Mucosa of gallbladder (tissue), 1 donor: Measurements from ENCODE around the gene P2RY2. TPM values are rescaled to one million over a fixed set of nuclear protein-coding genes. Genes with fewer than 3 reads are reported as not detected.
A peak's percentile ranks its signal among the peaks of the same experiment; 100 is the strongest.

Experiments
- DNase-seq: peaks from one replicate; pipeline ENCODE4 v3.0.0-alpha.2; 2020; ENCODE audit warnings: low spot score
- total RNA-seq: library from RNA; stranded (reverse); gene quantifications from one replicate; pipeline ENCODE4 v1.2.1, GENCODE V29; 2021
- donor health status: DM: no; HTN: no; CAD: no.

P2RY2 gene
- 12.6 TPM for total RNA-seq

DNA sequence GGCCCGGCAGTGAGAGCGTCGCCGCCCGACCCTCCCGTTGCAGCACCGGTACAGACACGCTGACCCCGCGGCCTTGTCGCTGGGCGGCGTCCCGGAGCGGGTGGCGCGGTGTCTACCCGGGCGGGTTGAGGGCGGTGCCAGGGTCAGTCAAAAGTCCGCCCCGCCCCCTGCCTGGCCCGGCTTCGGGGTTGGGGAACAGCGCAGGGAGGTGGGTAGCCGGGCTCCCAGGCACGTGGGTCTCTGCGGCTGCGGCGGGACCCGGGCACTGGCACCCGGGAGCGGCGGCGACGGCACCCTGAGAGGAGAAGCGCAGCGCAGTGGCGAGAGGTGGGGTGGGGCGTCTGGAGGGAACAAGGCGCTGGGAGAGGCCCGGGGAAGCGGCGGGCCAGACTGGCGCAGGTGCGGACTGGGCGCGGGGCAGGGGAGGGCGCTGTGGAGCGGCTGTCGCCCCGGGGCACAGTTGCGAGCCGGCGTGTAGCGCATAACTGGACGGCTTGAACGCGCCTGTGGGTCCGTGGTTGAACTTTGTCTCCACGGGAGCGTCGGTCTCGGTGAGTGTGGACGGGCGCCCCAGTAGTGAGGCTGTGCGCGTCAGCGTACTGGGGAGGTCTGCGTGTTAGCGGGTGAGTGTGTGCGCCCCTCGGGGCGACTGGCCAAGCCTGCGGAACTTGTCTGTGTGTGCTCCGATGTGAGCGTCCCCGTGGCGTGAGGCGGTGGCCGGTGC is at the start of gene P2RY2:
Gene P2RY2, plus strand, starts transcription at position 176 of the 724 bp plus-strand sequence. CDS start 15,879 bp downstream, outside the sequence.
- DNase-seq = peak; percentile 64

DNA sequence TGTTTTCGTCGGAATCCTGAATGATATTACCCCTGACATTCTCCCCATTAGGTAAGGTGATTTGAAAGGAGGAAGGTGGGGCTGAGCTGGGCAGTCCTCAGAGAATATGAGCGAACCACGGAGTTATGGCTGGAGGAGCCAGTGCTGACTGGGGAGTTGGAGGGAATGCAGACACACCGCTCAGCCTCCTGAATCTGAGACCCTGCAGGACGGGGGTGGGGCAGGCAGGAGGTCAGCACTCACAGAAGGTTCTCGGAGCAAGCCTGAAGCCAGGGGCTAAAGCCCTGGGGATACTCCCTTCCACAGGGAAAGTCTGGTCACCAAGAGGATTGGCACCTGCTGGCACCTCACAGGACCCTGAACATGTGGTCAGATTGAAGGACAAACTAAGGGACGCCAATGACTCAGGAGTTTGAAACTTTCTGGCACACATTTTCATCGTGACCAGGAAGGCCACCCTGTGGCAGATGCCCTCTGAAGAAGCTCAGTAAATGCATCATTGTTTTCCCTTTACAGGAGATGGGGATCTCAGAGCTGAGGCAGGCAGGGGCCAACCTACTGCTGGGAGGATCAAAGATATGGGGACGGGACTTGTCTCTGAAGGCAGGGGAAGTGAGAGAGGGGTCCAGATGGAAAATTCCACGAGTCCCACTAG is 49.0 kb upstream of the P2RY2 start:
- no peak for DNase-seq

DNA sequence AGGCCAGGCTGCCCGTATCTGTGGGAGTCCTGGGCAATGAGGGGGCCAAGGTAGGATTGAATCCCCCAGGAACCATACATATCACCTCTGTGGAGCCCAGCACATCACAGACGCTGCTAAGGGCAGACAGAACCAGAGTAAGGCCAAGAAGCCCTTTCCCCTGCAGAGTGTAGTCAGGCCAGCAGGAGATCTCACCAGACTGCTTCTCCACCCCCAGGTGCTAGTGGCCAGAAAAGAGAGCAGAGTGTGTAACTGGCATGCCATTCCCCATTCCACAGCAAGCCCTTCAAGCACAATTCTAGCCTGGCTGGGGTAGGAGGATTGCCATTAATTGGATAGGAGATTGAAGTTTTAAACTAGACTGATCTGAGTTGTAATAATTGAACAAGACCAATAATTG is 47.9 kb upstream of the P2RY2 start:
- no peak for DNase-seq

DNA sequence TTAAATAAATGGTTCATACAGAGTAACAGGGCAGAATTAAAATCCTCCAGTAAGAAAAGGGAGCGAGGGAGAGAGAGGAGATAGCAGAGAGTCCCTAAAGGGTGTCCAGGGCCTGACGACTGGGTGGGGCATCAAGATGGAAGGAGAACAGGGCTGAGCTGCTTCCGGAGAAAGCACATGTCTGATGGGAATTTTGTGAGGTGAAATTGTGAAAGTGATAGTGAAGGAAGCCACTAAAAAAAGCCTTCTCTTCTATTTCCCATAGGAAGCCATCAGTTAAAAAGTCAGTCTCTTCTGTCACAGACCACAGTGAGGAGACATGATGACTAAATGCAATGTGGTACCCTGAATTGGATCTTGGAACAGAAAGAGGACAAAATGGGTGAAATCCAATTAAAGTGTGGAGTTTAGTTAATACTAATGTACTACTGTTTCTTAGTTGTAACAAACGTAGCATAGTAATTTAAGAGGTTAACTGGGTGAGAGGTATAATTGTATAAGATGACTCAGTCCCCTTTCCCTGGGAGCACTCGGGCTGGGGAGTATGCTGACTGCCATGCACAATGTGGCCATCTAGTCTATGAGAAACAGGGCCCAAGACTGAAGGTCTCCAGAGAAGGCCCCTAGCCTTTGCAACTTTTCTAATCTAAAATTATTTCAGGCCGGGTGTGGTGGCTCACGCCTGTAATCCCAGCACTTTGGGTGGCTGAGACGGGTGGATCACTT is 46.5 kb upstream of the P2RY2 start:
- DNase-seq = no peak

DNA sequence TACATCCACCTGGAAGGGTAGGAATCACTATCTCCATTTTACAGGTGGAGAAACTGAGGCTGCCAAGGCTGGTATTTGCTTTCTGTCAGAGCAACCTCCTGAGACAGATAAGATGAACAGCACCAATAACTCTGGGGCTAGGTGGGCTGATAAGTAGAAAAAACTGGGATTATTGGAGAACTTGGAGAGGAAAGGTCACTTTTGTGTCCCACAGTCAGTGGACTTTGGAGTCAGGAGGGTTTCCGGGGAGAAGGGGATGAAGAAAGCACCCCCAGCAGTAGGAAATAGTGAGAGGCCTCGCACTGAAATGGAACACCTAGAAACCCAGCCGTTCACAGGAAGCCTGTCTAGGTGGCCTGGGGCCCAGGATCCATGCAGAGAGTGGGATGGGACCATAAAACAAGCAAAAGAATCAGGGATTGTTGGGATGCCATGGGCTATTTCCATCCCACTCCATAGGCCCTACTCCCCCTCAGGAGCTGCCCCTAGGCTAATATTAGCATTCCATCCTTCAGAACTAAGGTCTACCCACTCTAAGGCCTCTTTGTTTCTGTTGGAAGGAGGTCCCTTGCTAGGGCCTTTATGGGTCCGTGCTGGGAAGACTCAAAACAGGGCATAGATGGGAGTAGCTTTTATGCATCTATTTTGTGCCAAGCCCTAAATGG is 45.0 kb upstream of the P2RY2 start:
- DNase-seq = no peak

DNA sequence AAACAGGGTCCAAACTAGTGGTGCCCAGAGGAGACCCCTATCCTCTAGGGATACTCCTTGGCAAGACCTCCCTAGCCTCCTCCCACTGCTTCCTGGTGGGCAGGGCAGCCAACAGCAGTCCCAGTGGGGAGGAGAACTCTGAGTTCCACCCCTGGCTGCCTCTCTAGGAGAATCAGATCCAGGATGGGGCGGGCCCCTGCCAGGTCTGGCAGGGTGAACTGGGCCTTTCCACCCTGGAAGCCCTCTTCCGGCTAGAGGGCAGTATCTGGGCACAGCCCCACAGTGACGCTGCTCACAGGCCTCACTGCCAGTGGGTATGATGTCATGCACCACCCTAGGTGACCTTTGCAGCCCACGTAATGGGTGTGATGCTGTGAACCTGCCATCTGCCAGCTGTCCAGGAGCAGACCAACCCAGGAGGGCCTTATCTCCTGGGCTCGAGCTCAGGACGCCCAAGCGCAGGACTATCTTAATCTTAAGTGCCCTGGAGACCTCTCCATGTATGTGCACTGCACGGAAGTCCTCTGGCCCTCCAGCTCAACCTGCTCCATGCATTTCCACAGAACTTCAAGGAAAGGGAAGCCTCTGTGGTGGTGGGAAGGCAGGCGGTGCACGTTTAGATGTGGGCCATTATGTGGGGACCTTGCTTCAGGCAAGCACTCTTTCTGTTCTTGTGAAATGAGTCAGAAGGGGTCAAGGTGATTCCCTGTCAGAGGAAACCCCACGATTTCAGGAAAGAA is 44.2 kb upstream of the P2RY2 start:
- DNase-seq = no peak

DNA sequence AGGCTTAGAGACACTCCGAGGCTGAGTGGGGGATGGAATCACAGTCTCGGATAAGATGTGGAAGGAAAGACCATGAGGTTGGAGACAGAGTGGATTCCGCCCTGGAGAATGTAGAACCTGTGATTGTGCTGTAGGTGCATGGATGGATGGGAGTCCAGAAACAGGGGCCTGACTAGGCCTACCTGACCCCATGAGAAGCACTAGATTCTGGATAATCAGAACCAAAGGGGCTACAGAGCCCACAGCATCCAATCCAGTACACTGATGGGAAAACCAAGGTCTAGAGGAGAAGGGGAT is 43.6 kb upstream of the P2RY2 start:
- no peak for DNase-seq

DNA sequence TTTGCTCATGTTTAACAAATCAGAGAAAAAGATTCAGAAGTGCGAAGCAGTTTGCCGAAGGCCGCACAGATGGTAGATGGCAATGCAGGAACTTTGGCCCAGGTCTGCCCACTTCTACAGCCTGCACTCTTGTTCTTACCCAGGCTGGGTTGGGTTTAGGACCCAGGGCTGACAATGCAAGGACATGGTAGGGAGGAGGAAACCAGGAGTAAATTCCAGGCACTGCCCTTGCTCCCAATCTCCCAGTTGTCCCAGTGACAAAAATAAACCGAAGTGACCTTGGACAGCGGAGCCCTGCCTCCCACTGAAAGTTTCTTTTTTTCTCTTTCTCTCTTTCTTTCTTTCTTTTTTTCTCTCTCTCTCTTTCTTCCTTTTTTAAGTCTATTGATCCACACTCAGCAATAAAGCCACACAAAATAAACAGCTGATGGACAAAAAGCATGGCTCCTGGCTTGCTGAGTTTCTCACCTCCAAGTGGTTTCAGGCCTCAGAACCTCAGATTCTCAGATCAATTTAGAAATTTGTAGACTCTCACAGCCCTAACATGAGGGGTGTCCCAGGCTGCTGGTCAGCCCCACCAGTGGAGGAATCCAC is 42.4 kb upstream of the P2RY2 start:
- DNase-seq = no peak

DNA sequence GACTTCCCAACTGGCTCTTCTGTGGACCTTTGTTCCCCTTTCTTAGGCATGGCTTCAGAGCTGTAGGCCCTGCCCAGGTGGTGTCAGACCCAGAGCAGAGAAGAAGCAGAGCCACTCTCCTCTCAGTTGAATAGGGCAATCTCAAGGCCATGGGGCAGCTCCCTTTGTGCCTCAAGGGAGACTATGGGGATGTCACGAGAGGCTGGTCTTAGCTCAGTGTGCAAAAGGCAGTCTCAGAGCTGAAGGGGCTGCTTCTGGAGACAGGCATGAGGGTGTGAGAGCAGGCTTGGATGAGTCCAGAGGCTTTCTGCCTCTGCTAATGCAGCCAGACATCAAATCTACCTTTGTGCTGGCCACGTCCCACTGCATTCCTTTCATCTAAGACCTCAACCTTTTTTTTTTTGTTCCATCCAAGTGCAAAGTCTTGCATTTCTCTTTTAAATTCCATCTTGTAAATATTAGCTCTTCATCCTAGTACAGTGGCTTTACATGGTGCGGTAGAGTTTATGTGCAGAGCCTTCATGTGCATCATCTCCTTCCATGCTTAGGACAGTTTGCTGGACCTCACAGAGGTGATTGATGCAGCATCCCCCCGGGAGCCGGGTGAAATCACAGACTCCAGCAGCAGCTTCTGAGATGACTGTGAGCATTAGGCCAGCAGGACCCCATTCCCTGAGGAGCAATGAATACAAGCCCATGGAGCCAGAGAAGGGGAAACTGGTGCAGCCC is 41.8 kb upstream of the P2RY2 start:
- no peak for DNase-seq

DNA sequence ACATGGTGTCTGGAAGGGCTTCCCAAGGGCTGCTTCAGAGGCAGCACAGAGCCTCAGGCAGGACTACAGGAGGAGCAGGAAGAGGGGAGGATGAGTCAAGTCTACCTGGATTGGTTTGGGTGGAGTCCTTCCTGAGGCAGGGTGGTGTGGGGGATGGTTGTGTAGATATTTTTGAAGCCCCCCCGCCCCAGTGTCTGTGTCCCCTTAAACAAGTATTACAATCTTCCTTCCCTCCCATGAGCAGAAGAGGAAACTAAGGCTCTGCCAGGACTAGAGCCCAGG is 41.3 kb upstream of the P2RY2 start:
- no peak for DNase-seq

DNA sequence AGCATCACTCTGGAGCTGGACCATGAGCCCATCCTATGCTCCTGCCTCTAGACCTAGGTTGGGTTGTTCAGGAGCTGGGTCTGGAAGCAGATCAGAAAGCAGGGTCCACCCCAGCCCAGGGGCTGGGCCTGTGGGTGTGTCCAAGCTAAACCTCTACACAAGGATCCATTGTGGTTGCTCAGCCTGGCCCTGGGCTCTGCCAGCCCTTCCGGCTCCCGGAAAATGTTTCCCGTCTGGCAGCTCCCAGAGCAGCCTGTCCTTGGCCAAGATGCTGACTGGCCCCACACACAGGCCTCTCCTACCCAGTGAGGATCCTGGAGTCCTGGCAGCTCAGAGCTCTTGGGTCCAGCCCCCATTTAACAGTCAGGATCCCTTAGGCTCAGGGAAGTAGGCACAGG is 40.7 kb upstream of the P2RY2 start:
- DNase-seq = no peak

DNA sequence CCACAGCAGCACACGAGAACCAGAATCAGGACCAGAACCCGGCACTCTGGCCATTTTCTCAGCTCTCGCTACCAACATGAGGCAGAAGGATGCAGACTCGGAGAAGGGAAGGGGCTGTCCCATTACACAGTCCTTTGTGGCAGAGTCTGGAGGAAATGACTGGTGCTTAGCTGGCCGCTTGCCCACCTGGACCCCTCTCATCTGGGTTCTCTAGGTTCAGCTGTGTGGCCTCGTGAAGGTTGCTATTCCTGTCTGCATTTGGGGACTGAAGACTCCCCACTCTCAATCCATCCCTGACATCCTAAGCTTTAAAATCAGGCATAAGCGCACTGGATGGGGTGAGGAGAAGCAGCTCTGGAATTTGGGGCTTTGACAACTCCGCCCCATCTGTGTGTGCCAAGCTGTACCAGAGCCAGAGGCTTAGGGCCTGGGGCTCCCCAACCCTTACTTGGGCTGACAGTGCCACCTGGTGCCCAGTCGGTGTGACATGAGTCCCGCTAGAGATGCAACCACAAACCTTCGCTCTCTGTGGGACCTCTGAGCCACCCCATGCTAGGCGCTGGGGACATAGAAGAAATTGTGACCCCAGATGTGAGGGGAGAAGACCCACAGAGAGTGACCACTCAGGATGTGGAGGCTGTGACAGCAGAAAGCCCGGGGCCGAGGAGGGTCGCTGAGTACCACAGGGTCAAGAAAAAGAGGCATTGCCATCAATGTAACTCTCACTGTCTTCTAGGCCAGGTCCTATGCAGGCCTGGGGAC is 40.1 kb upstream of the P2RY2 start:
- peak; percentile 86 for DNase-seq

DNA sequence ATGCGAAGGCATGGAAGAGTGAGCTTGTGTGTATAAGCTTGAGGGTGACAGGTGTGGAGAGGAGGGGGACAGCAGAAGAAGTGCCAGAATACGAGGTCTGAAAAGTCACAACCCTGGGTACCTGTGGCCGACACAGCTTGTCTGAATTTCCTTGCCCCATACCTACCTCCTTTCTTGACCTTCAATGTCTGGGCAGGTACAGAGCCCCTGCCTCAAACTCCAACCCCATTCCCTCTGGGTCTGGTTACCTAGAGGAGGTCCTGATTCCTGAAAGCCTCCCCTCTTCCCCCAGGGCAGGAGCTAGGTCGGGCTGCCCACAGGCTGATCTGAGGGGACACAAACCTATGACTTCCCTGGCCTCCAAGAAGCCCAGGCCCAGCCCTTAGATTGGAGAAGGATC is 39.4 kb upstream of the P2RY2 start:
- no peak for DNase-seq

DNA sequence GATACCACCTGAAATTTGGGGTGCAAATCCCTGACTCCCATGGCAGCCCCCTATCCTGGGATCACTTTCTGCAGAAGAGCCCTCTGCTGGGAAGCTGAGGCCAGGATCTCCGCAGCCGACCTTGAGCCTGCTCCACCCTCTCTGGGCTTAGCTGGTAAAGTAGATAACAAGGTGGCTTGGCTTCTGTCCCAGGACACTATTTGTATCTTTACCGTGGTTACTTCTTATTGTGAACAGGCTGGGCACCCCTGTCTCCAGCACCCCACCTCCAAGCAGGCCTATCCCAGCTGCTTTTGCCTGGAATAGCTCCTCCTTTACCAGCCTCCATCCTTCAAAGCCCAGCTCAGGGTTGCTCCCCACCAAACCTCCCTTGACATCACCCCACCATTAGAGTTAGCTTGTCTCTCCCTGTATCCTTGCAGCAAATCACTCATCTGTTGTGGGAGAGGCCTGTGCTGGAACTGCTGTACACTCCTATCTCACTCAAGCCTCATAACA is 35.2 kb upstream of the P2RY2 start:
- DNase-seq = peak; percentile 75

DNA sequence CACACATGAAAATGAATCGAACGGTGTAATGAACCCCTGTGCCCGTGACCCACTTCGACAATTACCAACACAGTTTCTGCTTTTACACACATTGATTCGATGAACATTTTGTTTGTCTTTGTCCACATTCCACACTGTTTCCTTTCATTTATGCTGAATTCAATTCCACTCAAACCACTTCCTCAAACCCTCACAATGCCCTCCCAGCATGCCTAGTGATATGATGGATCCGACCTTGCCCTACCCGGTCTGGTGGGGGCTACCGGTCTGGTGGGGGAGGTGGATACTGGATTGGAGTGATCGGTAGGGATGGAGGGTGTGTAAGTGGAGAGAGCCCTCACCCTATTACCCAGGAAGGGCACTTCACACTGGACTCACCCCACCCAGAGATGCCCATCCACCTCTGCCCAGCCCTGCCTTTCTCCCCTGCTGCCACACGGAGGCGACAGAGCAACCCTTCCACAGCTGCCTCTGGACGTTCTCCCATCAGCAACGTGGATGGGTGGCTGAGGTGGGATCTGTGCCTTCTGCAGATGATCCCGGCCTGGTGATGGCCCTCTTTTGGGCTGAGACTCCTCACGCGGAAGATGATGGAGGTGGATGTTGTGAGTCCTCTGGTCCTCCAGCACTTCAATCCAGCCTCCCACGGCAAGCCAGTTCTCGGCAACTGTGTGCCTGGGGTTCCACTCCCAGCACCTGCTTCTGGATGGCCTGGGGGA is 33.0 kb upstream of the P2RY2 start:
- peak; percentile 81 for DNase-seq

DNA sequence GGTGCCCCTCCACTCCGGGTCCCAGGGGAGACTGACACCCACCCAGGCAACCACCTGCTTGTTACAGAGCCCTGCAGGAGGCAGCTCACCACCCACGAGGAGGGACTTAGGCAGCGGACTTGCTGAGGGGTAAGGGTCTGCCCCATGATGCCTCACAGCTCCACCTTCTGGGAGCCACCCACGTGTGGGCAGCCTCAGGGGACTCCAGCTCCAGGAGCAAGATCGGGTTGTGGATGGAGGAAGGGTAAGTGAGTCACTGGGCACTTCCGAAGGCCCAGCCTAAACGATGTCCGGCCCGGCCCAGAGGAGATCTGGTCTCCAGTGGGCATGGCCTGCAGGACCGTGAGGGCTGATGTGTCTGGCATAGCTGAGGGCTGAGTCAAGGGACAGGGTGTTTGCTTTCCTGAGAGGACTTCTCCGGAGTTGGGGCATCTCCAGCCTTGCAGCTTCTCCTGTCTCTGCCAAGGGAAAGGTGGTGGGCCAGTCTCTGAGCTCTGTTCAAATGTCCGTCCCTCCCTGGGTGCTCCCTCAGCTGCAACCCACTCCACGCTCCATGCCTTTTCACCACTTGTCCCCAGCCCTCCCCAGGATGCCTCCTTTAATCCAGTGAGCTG is 32.3 kb upstream of the P2RY2 start:
- no peak for DNase-seq

DNA sequence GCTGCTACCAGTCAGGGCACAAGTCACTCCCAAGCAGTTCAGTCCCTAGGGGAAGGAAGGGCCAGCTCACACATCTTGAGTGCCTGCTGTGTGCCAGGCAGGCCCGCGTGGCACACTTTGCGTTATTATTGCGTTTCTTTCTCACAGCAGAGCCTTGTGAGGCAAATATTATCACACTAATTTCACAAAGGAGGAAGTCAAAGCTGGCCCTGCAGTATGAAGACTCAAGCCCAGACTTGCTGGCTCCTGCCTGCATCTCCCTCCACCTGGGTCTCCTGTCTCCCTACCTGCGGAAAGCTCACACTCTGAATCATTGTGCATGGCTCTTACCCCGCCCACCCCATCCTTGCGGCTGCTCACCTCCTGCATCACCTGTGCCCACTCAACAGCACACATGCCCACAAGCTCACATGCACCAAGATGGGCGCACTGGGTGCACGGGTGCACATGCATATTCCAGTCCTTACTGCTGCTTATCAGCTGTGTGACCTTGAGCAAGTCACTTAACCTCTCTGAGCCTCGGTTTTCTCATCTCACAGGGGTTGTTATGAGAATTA is 31.7 kb upstream of the P2RY2 start:
- DNase-seq = no peak

DNA sequence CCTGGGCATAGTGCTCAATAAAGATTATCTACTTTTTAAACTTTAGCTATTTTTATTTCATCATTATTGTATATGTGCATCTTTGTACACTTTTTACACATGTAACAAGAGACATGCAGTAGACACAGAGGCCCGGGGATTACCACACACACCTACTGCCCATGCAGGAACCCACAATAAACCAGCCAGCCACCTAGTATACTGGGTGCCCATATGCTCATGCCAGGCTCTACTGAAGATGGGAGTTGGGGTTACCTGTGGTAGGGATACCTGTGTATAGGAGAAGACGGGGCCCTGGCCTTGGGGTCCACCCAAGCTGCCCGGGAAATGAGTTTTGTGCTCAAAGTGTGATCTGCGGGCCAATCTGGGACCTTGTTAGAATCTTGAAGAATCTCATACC is 31.2 kb upstream of the P2RY2 start:
- DNase-seq = no peak

DNA sequence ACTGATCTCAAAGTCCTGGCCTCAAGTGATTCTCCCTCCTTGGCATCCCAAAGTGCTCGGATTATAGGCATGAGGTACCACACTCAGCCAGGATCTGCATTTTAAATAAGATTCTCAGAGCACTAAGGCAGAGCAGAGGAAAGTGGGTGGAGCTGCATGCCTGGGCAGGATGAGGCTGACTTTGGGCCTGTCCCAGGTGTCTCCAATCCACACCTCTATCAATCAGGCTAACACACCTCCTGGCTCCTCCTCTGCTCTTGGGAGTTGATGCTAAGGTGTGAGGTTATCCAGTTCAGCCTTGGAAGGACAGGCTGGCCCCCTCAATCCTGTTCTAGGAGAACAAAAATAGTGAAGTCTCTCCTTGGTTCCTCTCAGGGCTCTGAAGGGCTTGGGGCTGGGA is 30.2 kb upstream of the P2RY2 start:
- DNase-seq = no peak
